Brain microvascular endothelial cell (primary cell): ENCODE data around the gene TMCC1.

ENCODE experiments used
- DNase-seq: peaks from one replicate; pipeline ENCODE4 v3.0.0-alpha.2; 2020
- H3K27ac ChIP-seq: fragments of 250-450 bp; sonication (Bioruptor Pico); 2 replicates; pipeline ENCODE4 v1.5.1; 2020; ENCODE audit warnings: mild to moderate bottlenecking, moderate library complexity
- H3K27me3 ChIP-seq: fragments of 250-450 bp; sonication (Bioruptor Pico); replicated peaks from 2 replicates; pipeline ENCODE4 v1.5.1; 2020; ENCODE audit warnings: mild to moderate bottlenecking
- H3K36me3 ChIP-seq: fragments of 250-450 bp; sonication (Bioruptor Pico); replicated peaks from 2 replicates; pipeline ENCODE4 v1.5.1; 2020; ENCODE audit warnings: mild to moderate bottlenecking
- H3K4me3 ChIP-seq: 2 replicates; pipeline ENCODE4 v1.5.1; 2011; ENCODE audit warnings: low read depth, mild to moderate bottlenecking, control low read depth, low read length, moderate library complexity
- CTCF ChIP-seq: IDR thresholded peaks from 2 replicates; pipeline ENCODE4 v1.5.1; 2011; ENCODE audit warnings: low read depth, mild to moderate bottlenecking, moderate library complexity, low read length, control low read depth, inconsistent platforms; ENCODE audit errors: missing control alignments
- in situ Hi-C: cut with HindIII; loops from 2 replicates; pipeline ENCODE4 v1.10.0; 2017; ENCODE audit warnings: low sequenced_read_pairs, low pct_ligation_motif_present

The TMCC1 gene

GRCh38 chr3:129715854-129716253 lies 177.7 kb downstream of the TMCC1 start:
- Histone ChIP-seq H3K4me3 (no peak overlapping the region), H3K27me3 (no peaks in the 10 kb centered on the region), H3K27ac (no peak overlapping the region), H3K36me3 (no peaks in the 10 kb centered on the region)
- DNase-seq = no peak
- TF ChIP-seq CTCF = no peak
- in situ Hi-C loops = no loop called here

- Histone ChIP-seq H3K27ac (no peak overlapping the region), H3K4me3 (no peak overlapping the region), H3K27me3 (no peaks in the 10 kb centered on the region), H3K36me3 (no peaks in the 10 kb centered on the region)
- no peak for TF ChIP-seq CTCF
- no peak for DNase-seq
- in situ Hi-C loops = no loop called here
Observed at GRCh38 chr3:129708328-129708861, 185.1 kb downstream of the TMCC1 start.

DNA sequence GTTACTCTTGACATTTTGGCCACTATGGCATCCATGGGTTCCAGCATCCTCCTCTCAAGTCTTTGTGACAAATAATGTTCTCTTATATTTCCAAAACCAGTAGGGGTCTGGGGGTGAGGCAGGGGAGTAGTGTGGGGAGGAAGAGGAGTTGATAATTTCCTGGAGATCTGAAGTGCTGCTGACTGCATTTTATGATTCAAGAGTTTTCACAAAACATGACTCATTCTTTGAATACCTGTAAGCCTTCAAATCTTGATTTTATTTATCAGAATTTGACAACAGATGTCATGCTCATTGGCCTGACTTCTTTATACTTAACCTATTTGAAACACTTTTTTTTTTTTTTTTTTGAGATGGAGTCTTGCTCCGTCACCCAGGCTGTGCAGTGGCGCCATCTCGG lies 188.2 kb downstream of the TMCC1 start:
- TF ChIP-seq CTCF = no peak
- in situ Hi-C loops = no loop called here
- no peaks in the 10 kb centered on the region for H3K36me3 ChIP-seq
- no peak overlapping the region for H3K27ac ChIP-seq
- H3K27me3 ChIP-seq = no peaks in the 10 kb centered on the region
- DNase-seq = no peak
- no peak overlapping the region for H3K4me3 ChIP-seq

DNA sequence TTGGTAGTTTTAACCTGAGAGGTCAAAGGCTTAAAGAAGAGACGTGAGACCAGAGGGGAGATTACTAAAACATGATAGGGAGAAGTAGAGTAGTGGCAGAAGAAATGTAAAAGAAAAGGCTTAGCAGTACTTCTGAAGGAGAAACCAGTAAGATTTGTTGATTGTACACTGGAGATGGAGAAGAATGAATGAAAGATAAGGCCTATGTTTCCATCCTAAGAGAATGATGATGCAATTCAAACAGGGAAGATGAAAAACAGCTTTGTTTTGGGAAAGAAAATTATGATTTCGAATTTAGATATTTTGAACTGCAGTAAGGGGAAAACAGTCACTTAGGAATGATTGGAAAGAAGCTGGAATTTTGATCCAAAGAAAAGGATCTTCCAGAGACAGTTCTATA lies 189.6 kb downstream of the TMCC1 start:
- no peak overlapping the region for H3K4me3 ChIP-seq
- in situ Hi-C loops = no loop called here
- TF ChIP-seq CTCF = no peak
- H3K36me3 ChIP-seq = no peaks in the 10 kb centered on the region
- DNase-seq = no peak
- no peak overlapping the region for H3K27ac ChIP-seq
- H3K27me3 ChIP-seq = no peaks in the 10 kb centered on the region

- H3K4me3 ChIP-seq = no peak overlapping the region
- H3K27ac ChIP-seq = no peak overlapping the region
- TF ChIP-seq CTCF = no peak
- H3K27me3 ChIP-seq = no peaks in the 10 kb centered on the region
- DNase-seq = no peak
- in situ Hi-C loops = no loop called here
- H3K36me3 ChIP-seq = no peaks in the 10 kb centered on the region
Observed at GRCh38 chr3:129702934-129703712, 190.4 kb downstream of the TMCC1 start.

DNA sequence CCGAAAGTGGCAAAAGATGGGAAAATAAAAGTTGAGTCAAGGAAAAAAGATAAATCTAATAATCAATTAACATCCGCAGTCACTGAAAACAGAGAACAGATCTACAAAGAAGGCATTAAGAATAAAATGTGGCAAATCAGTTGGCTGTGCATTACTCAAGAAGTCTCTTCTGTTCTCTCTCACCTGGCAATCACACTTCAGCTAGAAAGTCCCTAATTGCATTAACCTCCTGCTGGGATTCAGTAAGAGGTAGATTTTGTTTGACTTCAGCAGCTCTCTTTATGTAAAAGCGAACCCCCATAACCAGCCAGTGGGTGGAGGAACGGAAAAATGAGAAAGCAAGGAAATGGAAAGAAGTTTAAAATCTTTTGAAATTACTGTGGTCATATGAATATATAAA lies 192.3 kb downstream of the TMCC1 start:
- no peak for TF ChIP-seq CTCF
- Histone ChIP-seq H3K27ac (no peak overlapping the region), H3K27me3 (no peaks in the 10 kb centered on the region), H3K36me3 (no peaks in the 10 kb centered on the region), H3K4me3 (no peak overlapping the region)
- in situ Hi-C loops = no loop called here
- no peak for DNase-seq
